Measurements from ENCODE around the gene VPS4B.

DNA sequence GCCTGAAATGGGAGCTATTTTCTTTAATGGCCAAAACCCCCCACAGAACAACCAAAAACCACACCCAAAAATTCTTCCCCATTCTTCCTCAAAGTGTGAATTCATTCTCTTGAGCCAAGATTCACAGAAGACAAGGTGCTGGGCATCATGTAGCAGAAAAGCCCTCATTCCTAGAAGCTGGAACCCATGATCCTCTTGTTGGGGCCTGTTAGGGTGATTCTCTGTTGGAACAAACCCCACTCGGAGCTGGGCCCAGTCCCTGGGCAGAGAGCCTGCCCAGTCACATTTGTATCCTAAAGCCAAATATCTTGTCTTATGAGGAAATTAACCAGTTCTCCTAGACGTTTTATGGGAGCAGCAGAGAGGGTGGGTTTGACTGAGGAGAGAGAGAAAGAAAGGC is 22.8 kb upstream of the VPS4B start:
- no peak for TF ChIP-seq POLR2A (IDR thresholded peaks at IDR 0.05; ENCODE audit: extremely low read depth, insufficient read length)
- TF ChIP-seq, protein P1, sequence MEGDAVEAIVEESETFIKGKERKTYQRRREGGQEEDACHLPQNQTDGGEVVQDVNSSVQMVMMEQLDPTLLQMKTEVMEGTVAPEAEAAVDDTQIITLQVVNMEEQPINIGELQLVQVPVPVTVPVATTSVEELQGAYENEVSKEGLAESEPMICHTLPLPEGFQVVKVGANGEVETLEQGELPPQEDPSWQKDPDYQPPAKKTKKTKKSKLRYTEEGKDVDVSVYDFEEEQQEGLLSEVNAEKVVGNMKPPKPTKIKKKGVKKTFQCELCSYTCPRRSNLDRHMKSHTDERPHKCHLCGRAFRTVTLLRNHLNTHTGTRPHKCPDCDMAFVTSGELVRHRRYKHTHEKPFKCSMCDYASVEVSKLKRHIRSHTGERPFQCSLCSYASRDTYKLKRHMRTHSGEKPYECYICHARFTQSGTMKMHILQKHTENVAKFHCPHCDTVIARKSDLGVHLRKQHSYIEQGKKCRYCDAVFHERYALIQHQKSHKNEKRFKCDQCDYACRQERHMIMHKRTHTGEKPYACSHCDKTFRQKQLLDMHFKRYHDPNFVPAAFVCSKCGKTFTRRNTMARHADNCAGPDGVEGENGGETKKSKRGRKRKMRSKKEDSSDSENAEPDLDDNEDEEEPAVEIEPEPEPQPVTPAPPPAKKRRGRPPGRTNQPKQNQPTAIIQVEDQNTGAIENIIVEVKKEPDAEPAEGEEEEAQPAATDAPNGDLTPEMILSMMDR (IDR thresholded peaks at IDR 0.05; ENCODE audit: low read depth, low read length), result no peak
- TF ChIP-seq MYC (IDR thresholded peaks at IDR 0.05; ENCODE audit: low read depth, low read length), result no peak

Measured in NB4 (cell line).